ENCODE results near the gene KCP.

GRCh38 chr7:128876127-128876526 lies 34.4 kb downstream of the KCP start:
- TF ChIP-seq POLR2AphosphoS5 (IDR thresholded peaks at IDR 0.05; ENCODE audit: borderline replicate concordance, low read depth, low read length) (no peak), FOXP2 (optimal IDR thresholded peaks at IDR 0.05; ENCODE audit: control extremely low read depth, extremely low read length, insufficient read depth) (no peak), EZH2 (IDR thresholded peaks at IDR 0.05) (no peak)
